SK-N-SH (cell line): ENCODE results near the gene LAMP5.

ENCODE experiments used
- JUND ChIP-seq: IDR thresholded peaks from 2 replicates; pipeline ENCODE4 v1.4.0; 2012
- POLR2AphosphoS5 ChIP-seq: IDR thresholded peaks from 2 replicates; pipeline ENCODE4 v1.6.1; 2012; ENCODE audit warnings: low read depth, low read length
- SMC3 ChIP-seq: IDR thresholded peaks from 2 replicates; pipeline ENCODE4 v1.6.1; 2012; ENCODE audit warnings: low read depth, low read length, improper control_type of control experiment
- TF ChIP-seq, protein P1 (sequence below): fragments of 200-600 bp; sonication (generic); IDR thresholded peaks from 2 replicates; pipeline ENCODE4 v1.6.1; 2017; ENCODE audit warnings: antibody characterized with exemption, mild to moderate bottlenecking, moderate library complexity

DNA sequence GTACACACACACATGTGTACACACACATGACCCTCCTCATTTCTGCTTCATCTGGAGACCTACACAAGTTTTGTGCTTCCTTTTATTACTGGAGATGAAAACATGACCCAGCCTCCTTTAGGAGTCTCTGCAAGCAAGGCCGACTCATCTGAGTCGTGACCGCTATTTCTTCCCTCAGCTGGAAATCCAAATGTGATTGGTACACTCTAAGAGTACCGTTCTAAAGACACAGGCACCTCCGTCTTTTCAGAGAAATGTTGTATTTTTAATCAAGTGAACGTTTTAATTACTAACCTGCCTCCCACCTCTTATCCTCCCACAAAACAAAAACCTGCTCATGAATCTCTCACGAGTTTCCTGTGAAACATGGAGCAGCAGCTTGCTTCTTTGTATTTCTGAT lies 63.0 kb downstream of the LAMP5 start:
- TF ChIP-seq JUND (no peak), POLR2AphosphoS5 (no peak), SMC3 (no peak)
- TF ChIP-seq, protein P1, sequence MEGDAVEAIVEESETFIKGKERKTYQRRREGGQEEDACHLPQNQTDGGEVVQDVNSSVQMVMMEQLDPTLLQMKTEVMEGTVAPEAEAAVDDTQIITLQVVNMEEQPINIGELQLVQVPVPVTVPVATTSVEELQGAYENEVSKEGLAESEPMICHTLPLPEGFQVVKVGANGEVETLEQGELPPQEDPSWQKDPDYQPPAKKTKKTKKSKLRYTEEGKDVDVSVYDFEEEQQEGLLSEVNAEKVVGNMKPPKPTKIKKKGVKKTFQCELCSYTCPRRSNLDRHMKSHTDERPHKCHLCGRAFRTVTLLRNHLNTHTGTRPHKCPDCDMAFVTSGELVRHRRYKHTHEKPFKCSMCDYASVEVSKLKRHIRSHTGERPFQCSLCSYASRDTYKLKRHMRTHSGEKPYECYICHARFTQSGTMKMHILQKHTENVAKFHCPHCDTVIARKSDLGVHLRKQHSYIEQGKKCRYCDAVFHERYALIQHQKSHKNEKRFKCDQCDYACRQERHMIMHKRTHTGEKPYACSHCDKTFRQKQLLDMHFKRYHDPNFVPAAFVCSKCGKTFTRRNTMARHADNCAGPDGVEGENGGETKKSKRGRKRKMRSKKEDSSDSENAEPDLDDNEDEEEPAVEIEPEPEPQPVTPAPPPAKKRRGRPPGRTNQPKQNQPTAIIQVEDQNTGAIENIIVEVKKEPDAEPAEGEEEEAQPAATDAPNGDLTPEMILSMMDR: no peak
